Bronchial epithelial cell (primary cell): ENCODE data around the gene KRT23. TPM values are rescaled to one million over a fixed set of nuclear protein-coding genes. Genes with fewer than 3 reads are reported as not detected.

Experiments used
- DNase-seq: peaks from one replicate; pipeline ENCODE4 v3.0.0-alpha.2; 2010; ENCODE audit warnings: low read depth
- FAIRE-seq: peaks from 2 replicates; lab custom pipeline; 2011; peaks lifted over from hg19 to GRCh38; lab: Jason Lieb, UNC
- H3K27me3 ChIP-seq: 2 replicates; pipeline ENCODE4 v1.5.1; 2011; ENCODE audit warnings: low read length; ENCODE audit not compliant: control insufficient read depth, insufficient read depth
- H3K36me3 ChIP-seq: 2 replicates; pipeline ENCODE4 v1.5.1; 2011; ENCODE audit warnings: low read length; ENCODE audit not compliant: control insufficient read depth, insufficient read depth
- H3K4me3 ChIP-seq: 2 replicates; pipeline ENCODE4 v1.5.1; 2011; ENCODE audit warnings: mild to moderate bottlenecking, low read depth, low read length, control low read depth
- CTCF ChIP-seq: IDR thresholded peaks from 2 replicates; pipeline ENCODE4 v1.5.1; 2011; ENCODE audit warnings: mild to moderate bottlenecking, moderate library complexity, low read length, control low read depth, inconsistent platforms; ENCODE audit not compliant: insufficient read depth, severe bottlenecking
- total RNA-seq: library from RNA; depleted of rRNA; stranded (reverse); fragments of >200 nt; gene quantifications from 2 replicates; pipeline ENCODE4 v1.2.1, GENCODE V29; 2014

Gene KRT23
- total RNA-seq, 1 donor from 2014 or later = 12.9 TPM

- Histone ChIP-seq H3K27me3 (no peaks in the 10 kb centered on the region), H3K4me3 (no peak overlapping the region), H3K36me3 (no peaks in the 10 kb centered on the region)
- no peak for TF ChIP-seq CTCF
- no peak for DNase-seq
- FAIRE-seq = no peak
These were observed 12.7 kb upstream of the KRT23 start for GRCh38 chr17:40950176-40950575.

GRCh38 chr17:40949418-40949817 lies 12.0 kb upstream of the KRT23 start:
- no peak for TF ChIP-seq CTCF
- Histone ChIP-seq H3K27me3 (no peaks in the 10 kb centered on the region), H3K4me3 (no peak overlapping the region), H3K36me3 (no peaks in the 10 kb centered on the region)
- DNase-seq (no peak), FAIRE-seq (no peak)

- Histone ChIP-seq H3K27me3 (no peaks in the 10 kb centered on the region), H3K4me3 (no peak overlapping the region), H3K36me3 (no peaks in the 10 kb centered on the region)
- FAIRE-seq = no peak
- DNase-seq = no peak
- no peak for TF ChIP-seq CTCF
These were observed 10.5 kb upstream of the KRT23 start for GRCh38 chr17:40947929-40948328.

- no peak overlapping the region for H3K4me3 ChIP-seq
- H3K27me3 ChIP-seq = no peaks in the 10 kb centered on the region
- DNase-seq = no peak
- no peak for TF ChIP-seq CTCF
- peak; percentile 36 for FAIRE-seq
- no peaks in the 10 kb centered on the region for H3K36me3 ChIP-seq
These were observed 8.0 kb upstream of the KRT23 start for GRCh38 chr17:40945414-40945813.

GRCh38 chr17:40944531-40944930 lies 7.1 kb upstream of the KRT23 start:
- no peak overlapping the region for H3K4me3 ChIP-seq
- no peak for FAIRE-seq
- no peaks in the 10 kb centered on the region for H3K27me3 ChIP-seq
- DNase-seq = no peak
- H3K36me3 ChIP-seq = no peaks in the 10 kb centered on the region
- TF ChIP-seq CTCF = no peak

GRCh38 chr17:40942553-40942952 lies 5.1 kb upstream of the KRT23 start:
- Histone ChIP-seq H3K36me3 (no peaks in the 10 kb centered on the region), H3K4me3 (no peak overlapping the region), H3K27me3 (no peaks in the 10 kb centered on the region)
- no peak for DNase-seq
- TF ChIP-seq CTCF = no peak
- no peak for FAIRE-seq
